Tibial nerve (tissue), 4 donors: ENCODE data around the gene SLC17A2. TPM values are rescaled to one million over a fixed set of nuclear protein-coding genes. Genes with fewer than 3 reads are reported as not detected.
"Not testable (repeated sequence)": the region's sequence is repeated elsewhere in the genome, so short reads cannot be mapped to it uniquely, and the experiment has no call there.

ENCODE experiments used
- DNase-seq, 2 donors: peaks; one replicate each; pipeline ENCODE4 v3.0.0-alpha.2; 2019; ENCODE audit warnings: low spot score in 2 of 2
- H3K27ac ChIP-seq, 4 donors: fragments of 200-600 bp; sonication (generic) in 3 of 4; one replicate each; pipeline ENCODE4 v1.5.1; 2017 to 2019; ENCODE audit warnings: mild to moderate bottlenecking in 1 of 4
- H3K27me3 ChIP-seq, 2 donors: fragments of 200-600 bp; sonication (generic) in 1 of 2; one replicate each; pipeline versions ENCODE4 v1.5.1 to v1.6.0; 2017 to 2019
- H3K36me3 ChIP-seq, 3 donors: fragments of 200-600 bp; sonication (generic); one replicate each; pipeline ENCODE4 v1.5.1; 2018 to 2019
- H3K4me1 ChIP-seq, 4 donors: fragments of 200-600 bp; sonication (generic) in 3 of 4; one replicate each; pipeline ENCODE4 v1.5.1; 2017 to 2019
- H3K4me3 ChIP-seq, 4 donors: fragments of 200-600 bp; sonication (generic) in 3 of 4; one replicate each; pipeline ENCODE4 v1.5.1; 2017 to 2019; ENCODE audit warnings: mild to moderate bottlenecking in 1 of 4, moderate library complexity in 1 of 4
- H3K9me3 ChIP-seq, 4 donors: fragments of 200-600 bp; sonication (generic) in 3 of 4; one replicate each; pipeline ENCODE4 v1.5.1; 2017 to 2019
- CTCF ChIP-seq, 5 experiments: fragments of 200-600 bp in 3 of 5; fragments of 450-650 bp in 2 of 5; sonication (generic) in 3 of 5; IDR thresholded peaks; one replicate each; pipeline ENCODE4 v1.5.1; 2016 to 2019; ENCODE audit warnings: antibody characterized with exemption in 5 of 5, mild to moderate bottlenecking in 3 of 5, moderate library complexity in 2 of 5
- EP300 ChIP-seq, 2 donors: sonication (generic); formaldehyde crosslinking; IDR thresholded peaks; one replicate each; pipeline ENCODE4 v1.6.1; 2017; ENCODE audit warnings: antibody characterized with exemption in 2 of 2, mild to moderate bottlenecking in 1 of 2
- POLR2A ChIP-seq, 2 donors: fragments of 450-650 bp; IDR thresholded peaks; one replicate each; pipeline ENCODE4 v1.6.1; 2017; ENCODE audit warnings: antibody characterized with exemption in 2 of 2, mild to moderate bottlenecking in 2 of 2, moderate library complexity in 2 of 2
- WGBS, 2 donors: methylation state at CpG; one replicate each; pipeline ENCODE4 v1.1.5; 2018; 5-methylcytosine and 5-hydroxymethylcytosine counted together
- total RNA-seq, 4 donors: library from RNA; depleted of rRNA; stranded (reverse); fragments of >200 nt; gene quantifications; one replicate each; pipeline ENCODE4 v1.1.0, GENCODE V29; 2016

SLC17A2 gene
- total RNA-seq, 4 donors from 2014 or later: not detected

- 84 to 85% methylated on average over 2 of the region's 2 CpGs for WGBS, 2 donors
Measured at GRCh38 chr6:25946631-25947030, 16.1 kb upstream of the SLC17A2 start.

GRCh38 chr6:25945738-25946137 is 15.2 kb upstream of the SLC17A2 start:
- H3K27me3 ChIP-seq: not testable (repeated sequence)

More at GRCh38 chr6:25946631-25947030, 16.1 kb upstream of the SLC17A2 start:
- no peak overlapping the region for H3K4me3 ChIP-seq
- no peak for DNase-seq
- TF ChIP-seq CTCF (IDR thresholded peaks at IDR 0.05) (no peak), EP300 (IDR thresholded peaks at IDR 0.05) (no peak), POLR2A (IDR thresholded peaks at IDR 0.05) (no peak)
- H3K36me3 ChIP-seq: no peaks in the 10 kb centered on the region
- no peaks in the 10 kb centered on the region for H3K4me1 ChIP-seq
- no peak overlapping the region for H3K27ac ChIP-seq
- H3K9me3 ChIP-seq: peaks cover 0 to 5% (median 0%) of the 10 kb centered on the region in 4 donors
- no peaks in the 10 kb centered on the region for H3K27me3 ChIP-seq

GRCh38 chr6:25944688-25945574 is 14.4 kb upstream of the SLC17A2 start:
- no peak for DNase-seq
- WGBS, 2 donors: 61 to 71% methylated on average over 8 of the region's 8 CpGs
- Histone ChIP-seq H3K27ac (no peak overlapping the region), H3K4me1 (no peaks in the 10 kb centered on the region), H3K27me3 (no peaks in the 10 kb centered on the region), H3K4me3 (no peak overlapping the region), H3K9me3 (peaks cover 0 to 5% (median 0%) of the 10 kb centered on the region in 4 donors), H3K36me3 (no peaks in the 10 kb centered on the region)
- TF ChIP-seq CTCF (IDR thresholded peaks at IDR 0.05): no peak
- TF ChIP-seq EP300 (IDR thresholded peaks at IDR 0.05): no peak
- no peak for TF ChIP-seq POLR2A (IDR thresholded peaks at IDR 0.05)

More at GRCh38 chr6:25945738-25946137, 15.2 kb upstream of the SLC17A2 start:
- H3K4me3 ChIP-seq, H3K36me3 ChIP-seq, H3K27ac ChIP-seq, DNase-seq, H3K4me1 ChIP-seq, H3K9me3 ChIP-seq: not testable (repeated sequence)
- WGBS, 2 donors: 77 to 82% methylated on average over 3 of the region's 3 CpGs

GRCh38 chr6:25943887-25944286 is 13.4 kb upstream of the SLC17A2 start:
- TF ChIP-seq CTCF (IDR thresholded peaks at IDR 0.05): no peak
- TF ChIP-seq EP300 (IDR thresholded peaks at IDR 0.05): no peak
- TF ChIP-seq POLR2A (IDR thresholded peaks at IDR 0.05): no peak
- 88 to 95% methylated on average over 1 of the region's 1 CpG for WGBS, 2 donors
- no peak overlapping the region for H3K27ac ChIP-seq

GRCh38 chr6:25942561-25943147 is 12.2 kb upstream of the SLC17A2 start:
- Histone ChIP-seq H3K9me3 (no peaks in the 10 kb centered on the region), H3K27me3 (no peaks in the 10 kb centered on the region), H3K27ac (no peak overlapping the region), H3K36me3 (no peaks in the 10 kb centered on the region), H3K4me3 (no peak overlapping the region), H3K4me1 (no peaks in the 10 kb centered on the region)
- DNase-seq: no peak
- TF ChIP-seq POLR2A (IDR thresholded peaks at IDR 0.05) (no peak), CTCF (IDR thresholded peaks at IDR 0.05) (peak in 3 of 5 experiments; percentile 11 to 20 (median 17)), EP300 (IDR thresholded peaks at IDR 0.05) (no peak)
- 37 to 38% methylated on average over 3 of the region's 3 CpGs for WGBS, 2 donors

More at GRCh38 chr6:25943887-25944286, 13.4 kb upstream of the SLC17A2 start:
- Histone ChIP-seq H3K4me1 (no peaks in the 10 kb centered on the region), H3K36me3 (no peaks in the 10 kb centered on the region), H3K4me3 (no peak overlapping the region), H3K27me3 (no peaks in the 10 kb centered on the region), H3K9me3 (no peaks in the 10 kb centered on the region)
- no peak for DNase-seq
